PFSK-1 (cell line): ENCODE data around the gene CLDN4.

Experiments used
- FOXP2 ChIP-seq: optimal IDR thresholded peaks from 2 replicates; pipeline ENCODE3; 2011; ENCODE audit warnings: borderline replicate concordance, control low read depth, inconsistent platforms; ENCODE audit not compliant: insufficient read depth; ENCODE audit errors: extremely low read length, extremely low read depth
- POLR2AphosphoS5 ChIP-seq: IDR thresholded peaks from 2 replicates; pipeline ENCODE4 v1.6.1; 2012; ENCODE audit warnings: low read depth, mild to moderate bottlenecking, control low read depth, low read length, moderate library complexity
- REST ChIP-seq, 2 experiments: IDR thresholded peaks; 2 replicates each; pipeline versions ENCODE4 v1.6.1 to v1.8.0; 2011 to 2012; ENCODE audit warnings: low read depth in 2 of 2, low read length in 2 of 2, control low read depth in 1 of 2, inconsistent platforms in 1 of 2, mild to moderate bottlenecking in 1 of 2, moderate library complexity in 1 of 2; ENCODE audit not compliant: insufficient read depth in 1 of 2
- SIN3A ChIP-seq: IDR thresholded peaks from 2 replicates; pipeline ENCODE4 v1.6.1; 2012; ENCODE audit warnings: mild to moderate bottlenecking, low read length, moderate library complexity, borderline replicate concordance; ENCODE audit not compliant: insufficient read depth
- TAF1 ChIP-seq: IDR thresholded peaks from 2 replicates; pipeline ENCODE4 v1.6.1; 2012; ENCODE audit warnings: low read length, control low read depth, borderline replicate concordance; ENCODE audit not compliant: insufficient read depth

Gene CLDN4

DNA sequence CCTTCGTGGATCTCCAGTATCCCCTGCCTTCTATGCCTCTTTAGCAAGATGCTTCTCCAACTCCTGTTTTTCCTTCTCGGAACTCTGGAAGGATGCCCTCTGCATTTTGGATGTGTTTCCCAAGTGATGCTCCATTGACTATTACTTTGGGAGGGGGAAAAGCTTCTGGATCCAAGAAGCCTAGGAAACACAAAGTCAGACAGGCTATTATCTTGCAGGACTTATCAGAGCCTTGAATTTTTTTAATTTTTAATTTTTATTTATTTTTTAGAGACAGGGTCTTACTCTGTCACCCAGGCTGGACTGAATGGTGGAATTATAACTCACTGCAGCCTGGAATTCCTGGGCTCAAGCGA, 51.2 kb downstream of the CLDN4 start:
- no peak for TF ChIP-seq TAF1
- no peak for TF ChIP-seq SIN3A
- TF ChIP-seq REST (IDR thresholded peaks at IDR 0.05; ENCODE audit: insufficient read depth in 1 of 2, low read depth in 2 of 2, low read length in 2 of 2), result no peak
- no peak for TF ChIP-seq POLR2AphosphoS5
- no peak for TF ChIP-seq FOXP2
